ENCODE data around the gene HERC2.

DNA sequence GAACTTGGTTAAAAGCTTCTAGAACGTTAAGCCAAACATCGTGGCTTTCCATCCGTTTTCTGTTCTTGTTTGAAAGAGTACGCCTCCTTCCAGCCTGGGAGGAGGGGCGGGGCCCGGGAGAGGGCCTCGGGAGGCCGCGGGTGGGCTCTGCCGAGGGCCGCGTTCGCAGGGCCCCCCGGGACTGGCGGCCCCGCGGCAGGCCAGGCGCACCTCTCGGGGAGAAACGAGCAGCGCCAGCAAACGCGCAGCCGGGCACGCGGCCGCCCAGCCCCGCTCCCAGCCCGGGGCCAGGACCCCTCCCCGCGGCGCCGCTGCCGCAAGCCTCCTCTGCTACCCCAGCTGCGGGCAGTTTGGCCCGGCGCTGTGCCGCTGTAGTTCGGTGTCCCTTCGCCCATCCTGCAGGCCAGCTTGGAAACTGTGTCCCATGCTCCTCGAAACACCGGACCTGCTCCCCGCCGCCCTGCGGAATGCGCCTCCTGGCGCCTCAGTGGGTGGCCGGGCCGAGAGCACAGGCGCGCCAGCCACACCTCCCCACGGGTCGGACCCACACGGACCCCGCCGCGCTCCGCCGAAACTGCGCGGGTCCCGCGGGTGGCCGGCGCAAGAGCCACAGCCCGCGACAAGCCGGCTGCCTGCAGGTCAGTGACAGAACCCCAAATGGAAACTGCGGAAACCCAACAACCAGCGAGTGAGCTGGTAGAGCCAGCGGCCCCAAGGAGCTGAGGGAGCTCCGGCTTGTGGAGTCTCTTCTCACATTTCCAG, 225.1 kb downstream of the HERC2 start:
- no peak for TF ChIP-seq EZH2phosphoT487 (conservative IDR thresholded peaks at IDR 0.05; ENCODE audit: low read length)
- TF ChIP-seq, protein P1, sequence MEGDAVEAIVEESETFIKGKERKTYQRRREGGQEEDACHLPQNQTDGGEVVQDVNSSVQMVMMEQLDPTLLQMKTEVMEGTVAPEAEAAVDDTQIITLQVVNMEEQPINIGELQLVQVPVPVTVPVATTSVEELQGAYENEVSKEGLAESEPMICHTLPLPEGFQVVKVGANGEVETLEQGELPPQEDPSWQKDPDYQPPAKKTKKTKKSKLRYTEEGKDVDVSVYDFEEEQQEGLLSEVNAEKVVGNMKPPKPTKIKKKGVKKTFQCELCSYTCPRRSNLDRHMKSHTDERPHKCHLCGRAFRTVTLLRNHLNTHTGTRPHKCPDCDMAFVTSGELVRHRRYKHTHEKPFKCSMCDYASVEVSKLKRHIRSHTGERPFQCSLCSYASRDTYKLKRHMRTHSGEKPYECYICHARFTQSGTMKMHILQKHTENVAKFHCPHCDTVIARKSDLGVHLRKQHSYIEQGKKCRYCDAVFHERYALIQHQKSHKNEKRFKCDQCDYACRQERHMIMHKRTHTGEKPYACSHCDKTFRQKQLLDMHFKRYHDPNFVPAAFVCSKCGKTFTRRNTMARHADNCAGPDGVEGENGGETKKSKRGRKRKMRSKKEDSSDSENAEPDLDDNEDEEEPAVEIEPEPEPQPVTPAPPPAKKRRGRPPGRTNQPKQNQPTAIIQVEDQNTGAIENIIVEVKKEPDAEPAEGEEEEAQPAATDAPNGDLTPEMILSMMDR (IDR thresholded peaks at IDR 0.05; ENCODE audit: insufficient read depth, low read length, poor library complexity, severe bottlenecking): no peak
